Measurements from ENCODE around the gene FBXL2.
"Not testable (repeated sequence)": the region's sequence is repeated elsewhere in the genome, so short reads cannot be mapped to it uniquely, and the experiment has no call there.

FBXL2 gene

DNA sequence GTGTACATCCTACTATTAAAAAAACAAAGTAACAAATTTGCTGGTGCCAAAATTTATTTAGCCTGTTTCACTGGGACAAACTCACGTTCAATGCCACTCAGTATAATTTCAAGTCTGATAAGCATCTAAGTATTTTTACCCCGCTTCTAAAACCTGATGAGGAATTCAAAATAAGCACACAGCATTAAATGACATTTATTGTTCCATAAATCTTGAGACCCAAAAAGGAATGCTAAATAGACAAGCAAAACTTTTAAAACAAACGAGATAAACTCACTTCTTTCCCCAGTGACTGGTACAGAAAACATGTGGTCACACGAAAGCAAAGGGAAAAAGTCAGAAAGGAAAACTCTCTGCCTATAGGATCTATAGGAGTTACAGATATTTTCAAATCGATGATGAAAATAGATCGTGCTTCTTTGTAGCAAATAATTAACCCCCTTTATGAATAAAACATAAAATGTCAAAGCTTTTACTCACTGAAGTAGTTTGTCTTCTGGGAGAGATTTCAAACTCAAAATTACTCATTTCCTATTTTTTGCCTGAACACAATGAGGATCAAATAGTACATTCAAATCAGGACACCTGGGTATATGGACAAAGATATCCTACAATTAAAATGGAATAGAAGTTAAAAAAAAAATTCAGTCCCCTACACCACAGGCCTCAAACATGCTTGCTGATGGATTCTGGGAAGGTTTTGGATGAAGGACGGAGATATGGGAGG is 111.3 kb downstream of the FBXL2 start:
- no peak for DNase-seq

DNA sequence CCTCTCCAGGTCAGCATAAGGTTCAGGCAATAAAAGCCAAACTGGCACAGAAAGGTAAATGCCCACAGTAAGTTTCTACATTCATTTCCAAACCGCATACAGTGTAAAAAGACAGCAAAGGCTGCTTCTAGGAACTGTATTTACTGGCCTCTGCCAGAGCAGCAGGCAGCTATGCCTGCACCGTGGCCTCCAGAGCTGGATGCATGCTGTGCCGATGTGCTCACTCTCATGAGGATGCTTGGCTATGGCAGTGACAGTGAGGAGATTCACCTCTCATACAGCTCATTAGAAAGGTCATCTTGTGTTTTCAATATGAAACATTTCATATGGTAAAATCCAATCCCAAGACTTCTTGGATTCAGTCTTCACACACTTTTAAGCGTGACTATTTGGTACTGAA is 112.7 kb downstream of the FBXL2 start:
- no peak for DNase-seq

DNA sequence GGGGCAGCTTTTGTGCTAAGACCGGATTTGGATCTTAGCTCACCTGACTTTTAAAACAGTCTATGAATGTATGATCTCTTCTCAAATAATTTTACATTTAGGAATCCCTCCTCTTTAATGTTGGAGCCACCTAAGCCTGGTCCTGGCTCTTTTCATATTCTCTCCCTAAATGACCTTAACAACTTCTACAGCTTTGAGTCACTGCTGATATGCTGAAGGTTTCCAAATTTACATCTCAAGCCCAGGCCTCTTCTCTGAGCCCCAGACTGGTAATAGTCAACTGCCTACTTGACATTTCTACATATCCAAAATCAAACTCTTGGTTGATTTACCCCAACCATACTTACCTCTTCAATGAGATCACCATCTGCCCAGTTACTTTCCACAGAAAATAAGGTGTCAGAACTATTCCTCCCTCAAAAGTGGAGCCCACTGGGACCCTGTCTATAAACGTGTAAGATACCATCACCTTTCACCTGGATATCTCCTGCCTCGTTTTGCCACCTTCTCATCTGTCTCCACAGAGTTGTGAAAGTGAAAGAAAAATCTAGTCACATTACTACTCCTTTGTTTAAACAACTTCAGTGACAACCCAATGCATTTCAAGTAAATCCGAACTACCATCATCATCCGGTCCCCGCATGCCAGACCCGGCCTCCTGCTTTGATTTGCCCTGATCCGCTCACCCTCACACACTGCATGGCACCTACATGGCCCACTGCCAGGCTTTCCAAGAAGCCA is 114.2 kb downstream of the FBXL2 start:
- no peak for DNase-seq

DNA sequence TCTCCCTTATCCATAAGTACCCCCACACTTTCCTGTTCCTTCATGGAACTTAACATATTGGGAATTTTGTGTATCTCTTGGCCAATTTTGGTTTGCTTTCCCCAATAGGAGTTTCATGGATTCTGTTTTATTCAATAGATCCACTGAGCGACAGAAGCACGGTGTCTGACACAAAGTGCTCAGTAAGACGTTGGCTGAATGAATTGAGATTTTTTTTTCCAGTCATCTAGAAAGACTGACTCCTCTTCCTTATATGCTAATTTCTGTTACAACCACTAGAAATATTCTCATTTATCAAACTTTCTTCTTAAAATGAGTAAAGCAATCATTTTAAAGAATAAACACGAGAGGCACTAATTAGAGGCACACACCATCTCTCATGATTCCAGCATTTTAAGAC is 114.9 kb downstream of the FBXL2 start:
- no peak for DNase-seq

DNA sequence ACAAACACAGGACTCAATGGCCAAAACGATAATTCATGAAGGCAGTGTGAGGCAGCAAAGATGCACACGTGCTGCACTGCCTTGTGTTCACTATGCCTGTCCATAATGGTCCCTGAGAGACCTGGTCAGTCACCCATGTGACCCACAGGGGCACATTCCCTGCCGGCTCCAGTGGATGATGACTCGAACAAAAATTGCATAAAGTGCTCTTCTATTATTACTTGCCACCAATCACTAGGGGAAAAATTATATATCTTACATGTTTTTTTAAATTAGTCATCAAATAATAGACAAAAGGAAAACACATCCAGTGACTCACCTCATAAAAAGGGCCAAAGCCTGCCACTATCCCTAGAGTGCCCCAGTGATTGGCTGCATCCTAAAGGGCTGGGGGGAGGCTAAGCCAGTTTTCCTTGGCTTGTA is 115.5 kb downstream of the FBXL2 start:
- DNase-seq: no peak

DNA sequence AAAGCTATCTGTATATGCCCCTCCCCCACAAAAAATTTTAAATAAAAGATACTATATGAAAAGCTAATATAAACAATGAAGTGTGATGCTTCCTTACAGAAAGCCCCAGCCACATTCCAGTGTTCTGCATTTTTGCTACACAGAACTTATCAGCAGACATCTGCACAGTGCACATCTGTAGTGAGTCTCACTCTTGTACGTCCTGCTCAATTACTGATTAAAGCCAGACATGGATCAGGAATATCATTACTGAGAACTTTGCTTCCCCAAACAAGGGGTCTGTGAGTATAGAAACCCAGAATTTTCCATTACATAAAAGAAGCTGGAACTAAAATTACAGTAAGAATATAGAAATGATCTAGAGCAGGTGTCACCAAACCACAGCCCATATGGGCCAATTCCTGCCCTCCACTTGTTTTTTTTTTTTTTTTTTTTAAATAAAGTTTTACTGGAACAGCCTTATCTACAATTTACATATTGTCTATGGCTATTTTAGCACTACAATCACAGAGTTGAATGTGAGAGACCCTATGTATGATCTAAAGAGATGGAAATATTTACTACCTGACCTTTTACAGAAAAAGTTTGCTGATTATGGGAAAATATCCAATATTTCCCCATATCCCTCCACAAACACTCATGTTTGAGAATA is 117.3 kb downstream of the FBXL2 start:
- no peak for DNase-seq

DNA sequence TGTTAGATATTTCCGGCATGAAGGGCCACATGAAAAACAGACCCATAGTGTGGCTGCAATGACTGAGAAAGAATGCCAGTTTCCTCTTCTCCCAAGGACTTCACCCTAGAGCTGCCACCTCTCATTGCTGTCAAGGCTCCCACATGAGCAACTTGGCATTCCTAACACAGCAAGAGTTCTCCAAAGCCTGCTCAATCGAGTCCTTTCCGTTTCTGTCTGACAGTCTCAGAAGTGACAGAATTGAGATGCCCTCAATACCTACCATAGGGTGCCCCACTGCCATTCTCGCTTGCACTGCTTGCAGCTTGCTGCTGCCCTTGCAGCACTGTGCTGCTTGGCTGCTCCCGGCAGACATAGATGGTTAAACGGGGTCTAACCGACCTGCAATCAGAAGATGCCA is 118.7 kb downstream of the FBXL2 start:
- no peak for DNase-seq

DNA sequence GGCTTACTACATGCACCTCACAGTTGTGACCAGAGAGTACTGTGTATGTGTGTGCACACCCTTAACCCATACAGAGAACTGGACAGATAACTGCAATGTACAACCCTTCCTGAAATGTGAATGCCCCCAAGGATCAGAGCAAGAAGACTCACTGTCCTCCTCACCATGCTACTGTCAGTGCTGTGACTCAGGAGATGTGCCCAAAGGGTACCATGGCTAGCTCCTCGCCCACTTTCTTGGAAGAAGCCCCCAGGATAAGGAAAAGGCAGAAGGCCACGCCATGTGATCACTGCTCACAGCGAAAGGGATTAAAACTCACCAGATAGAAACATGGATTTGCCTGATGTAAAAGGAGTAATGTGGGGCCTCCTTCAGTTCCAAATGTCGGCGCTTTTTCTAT is 121.2 kb downstream of the FBXL2 start:
- DNase-seq: no peak

GRCh38 chr3:33401781-33402180 is 124.5 kb downstream of the FBXL2 start:
- DNase-seq: no peak

DNA sequence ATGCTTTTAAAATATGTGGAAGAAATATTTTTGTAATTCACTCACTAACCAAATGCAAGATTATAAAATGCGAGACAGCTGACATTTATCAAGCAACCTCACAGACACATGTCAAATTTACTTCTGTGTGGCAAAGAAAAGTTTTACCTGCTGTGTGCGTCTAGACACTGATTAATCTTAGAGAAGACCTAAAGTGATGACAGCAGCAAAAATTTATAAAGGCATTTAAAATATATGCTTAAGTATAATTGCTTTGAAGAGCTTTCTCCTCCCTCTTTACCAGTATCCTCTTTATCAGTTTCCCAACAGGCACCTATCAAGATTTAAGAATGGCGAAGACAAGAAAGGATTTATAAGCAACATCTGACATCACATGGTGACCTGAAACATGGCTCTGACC is 125.7 kb downstream of the FBXL2 start:
- DNase-seq: no peak

GRCh38 chr3:33403756-33404155 is 126.5 kb downstream of the FBXL2 start:
- DNase-seq: no peak

GRCh38 chr3:33410816-33411215 is 133.6 kb downstream of the FBXL2 start:
- DNase-seq: not testable (repeated sequence)

- no peak for DNase-seq
Measured at GRCh38 chr3:33417066-33417673, 139.9 kb downstream of the FBXL2 start.

- DNase-seq: no peak
Measured at GRCh38 chr3:33419948-33420347, 142.7 kb downstream of the FBXL2 start.

DNA sequence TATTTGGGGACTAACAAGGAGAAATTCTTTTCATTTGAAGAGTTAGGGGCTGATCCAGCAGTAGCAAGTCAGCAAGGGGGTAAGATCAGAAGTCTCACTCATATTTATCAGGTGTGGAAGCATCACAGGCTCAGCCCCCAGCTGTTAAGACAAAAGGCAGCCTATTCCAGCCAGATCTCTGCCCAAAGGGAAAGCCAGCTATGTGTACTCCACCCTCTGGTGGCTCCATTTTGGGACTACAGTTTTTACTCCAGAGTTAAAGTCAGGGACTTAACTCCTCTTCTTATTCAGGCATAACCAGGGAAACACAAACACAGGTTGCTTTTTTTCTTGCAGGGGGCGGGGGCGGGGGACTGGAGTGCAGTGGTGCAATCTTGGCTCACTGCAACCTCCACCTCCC is 143.7 kb downstream of the FBXL2 start:
- no peak for DNase-seq

- no peak for DNase-seq
Measured at GRCh38 chr3:33424606-33425452, 147.6 kb downstream of the FBXL2 start.

- DNase-seq: no peak
Measured at GRCh38 chr3:33425453-33425852, 148.2 kb downstream of the FBXL2 start.

DNA sequence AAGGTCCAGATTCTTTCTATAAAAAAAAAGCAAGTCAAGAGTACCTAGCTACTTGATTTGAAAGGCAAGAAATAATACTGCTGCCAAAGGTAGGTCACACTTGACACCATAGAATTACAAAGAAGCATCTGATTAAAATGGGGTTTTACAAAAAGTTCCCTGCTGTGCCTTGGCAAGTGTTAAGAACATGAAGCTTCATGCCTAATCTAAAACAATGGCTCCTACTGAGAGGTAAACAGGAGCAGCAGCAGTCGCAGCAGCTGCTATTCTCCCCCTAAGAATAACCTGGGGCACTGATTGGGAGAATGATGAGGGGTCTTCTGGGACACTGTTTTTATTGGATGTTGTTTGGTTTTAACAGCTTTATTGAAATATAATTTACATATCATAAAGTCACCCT is 148.8 kb downstream of the FBXL2 start:
- no peak for DNase-seq

DNA sequence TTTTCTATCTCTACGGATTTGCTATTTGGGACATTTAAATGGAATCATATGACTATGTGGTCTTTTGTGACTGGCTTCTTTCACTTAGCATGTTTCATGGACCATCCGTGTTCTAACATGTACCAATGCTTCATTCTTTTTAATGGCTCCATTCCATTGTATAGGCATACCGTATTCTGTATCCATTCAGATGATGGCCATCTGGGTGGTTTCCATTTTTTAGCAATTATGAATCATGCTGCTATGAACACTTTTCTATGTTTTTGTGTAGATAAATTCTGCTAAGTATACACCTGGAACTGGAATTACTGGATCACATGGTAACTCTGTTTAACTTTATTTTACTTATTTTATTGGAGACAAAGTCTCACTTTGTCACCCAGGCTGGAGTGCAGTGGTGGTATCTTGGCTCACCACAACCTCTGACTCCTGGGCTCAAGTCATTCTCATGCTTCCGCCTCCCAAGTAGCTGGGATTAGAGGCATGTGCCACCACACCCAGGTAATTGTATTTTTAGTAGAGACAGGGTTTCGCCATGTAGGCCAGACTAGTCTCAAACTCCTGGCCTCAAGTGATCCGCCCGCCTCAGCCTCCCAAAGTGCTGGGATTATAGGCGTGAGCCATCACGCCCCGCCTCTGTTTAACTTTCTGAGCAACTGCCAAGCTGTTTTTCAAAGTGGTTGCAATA is 149.5 kb downstream of the FBXL2 start:
- no peak for DNase-seq

GRCh38 chr3:33428734-33429133 is 151.5 kb downstream of the FBXL2 start:
- DNase-seq: no peak

DNA sequence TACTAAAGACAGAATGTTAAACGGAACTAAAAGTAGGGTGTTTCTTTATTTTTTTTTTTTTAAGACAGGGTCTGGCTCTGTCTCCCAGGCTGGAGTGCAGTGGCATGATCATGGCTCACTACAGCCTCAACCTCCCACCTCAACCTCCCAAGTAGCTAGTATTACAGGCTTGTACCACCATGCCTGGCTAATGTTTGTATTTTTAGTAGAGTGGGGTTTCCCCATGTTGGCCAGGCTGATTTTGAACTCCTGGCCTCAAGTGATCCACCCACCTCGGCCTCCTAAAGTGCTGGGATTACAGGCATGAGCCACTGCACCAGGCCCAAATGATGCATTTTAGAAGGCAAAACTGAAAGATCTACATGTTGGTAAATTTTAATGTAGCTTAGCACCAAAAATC is 152.1 kb downstream of the FBXL2 start:
- DNase-seq: not testable (repeated sequence)

GRCh38 chr3:33430061-33430460 is 152.8 kb downstream of the FBXL2 start:
- no peak for DNase-seq
